Esophagus muscularis mucosa (tissue), 4 donors: ENCODE data around the gene PRSS50. TPM values are rescaled to one million over a fixed set of nuclear protein-coding genes. Genes with fewer than 3 reads are reported as not detected.

Source experiments
- DNase-seq: peaks from one replicate; pipeline ENCODE4 v3.0.0-alpha.2; 2017; ENCODE audit errors: extremely low spot score
- H3K27ac ChIP-seq, 4 donors: fragments of 200-600 bp; sonication (generic); replicated peaks in 1 of 4; 1 replicate in 3 of 4; 2 replicates in 1 of 4; pipeline ENCODE4 v1.5.1; 2016 to 2019; ENCODE audit warnings: mild to moderate bottlenecking in 1 of 4
- H3K27me3 ChIP-seq, 4 donors: fragments of 200-600 bp; sonication (generic); one replicate each; pipeline versions ENCODE4 v1.5.1 to v1.6.0; 2016 to 2019
- H3K36me3 ChIP-seq, 4 donors: fragments of 200-600 bp; sonication (generic); one replicate each; pipeline ENCODE4 v1.5.1; 2016 to 2019
- H3K4me1 ChIP-seq, 4 donors: fragments of 200-600 bp; sonication (generic); one replicate each; pipeline ENCODE4 v1.5.1; 2016 to 2019
- H3K4me3 ChIP-seq, 4 donors: fragments of 200-600 bp; sonication (generic); 1 replicate in 2 of 4; 2 replicates in 2 of 4; pipeline ENCODE4 v1.5.1; 2016 to 2019; ENCODE audit warnings: mild to moderate bottlenecking in 4 of 4, moderate library complexity in 1 of 4
- H3K9me3 ChIP-seq, 4 donors: fragments of 200-600 bp; sonication (generic); 1 replicate in 3 of 4; 2 replicates in 1 of 4; pipeline ENCODE4 v1.5.1; 2016 to 2019
- EP300 ChIP-seq: sonication (generic); formaldehyde crosslinking; IDR thresholded peaks from one replicate; pipeline ENCODE4 v1.6.1; 2017; ENCODE audit warnings: antibody characterized with exemption
- POLR2A ChIP-seq: fragments of 450-650 bp; IDR thresholded peaks from one replicate; pipeline ENCODE4 v1.6.1; 2017; ENCODE audit warnings: antibody characterized with exemption, moderate library complexity, mild to moderate bottlenecking, low read depth
- POLR2AphosphoS5 ChIP-seq, 2 donors: sonication (generic); formaldehyde crosslinking; IDR thresholded peaks; one replicate each; pipeline ENCODE4 v1.6.1; 2017; ENCODE audit warnings: antibody characterized with exemption in 2 of 2
- WGBS: methylation state at CpG from one replicate; pipeline ENCODE4 v1.1.5; 2018; 5-methylcytosine and 5-hydroxymethylcytosine counted together
- intact Hi-C: fragments of 100-400 bp; cut with DNase I; formaldehyde crosslinking; loops from one replicate; pipeline ENCODE4 v1.15.1; 2023
- small RNA-seq, 3 donors: library from RNA; depleted of rRNA; stranded (forward); fragments of <200 nt; gene quantifications; one replicate each; pipeline ENCODE3, GENCODE V24; 2016
- total RNA-seq, 4 donors: library from RNA; depleted of rRNA; stranded (reverse); fragments of >200 nt; gene quantifications; one replicate each; pipeline versions ENCODE4 v1.1.0 to v1.2.1, GENCODE V29; 2016
- TF ChIP-seq, protein P1 (sequence below), 3 experiments: fragments of 200-600 bp in 2 of 3; fragments of 450-650 bp in 1 of 3; sonication (generic) in 2 of 3; IDR thresholded peaks; one replicate each; pipeline ENCODE4 v1.5.1; 2017 to 2019; ENCODE audit warnings: antibody characterized with exemption in 3 of 3, mild to moderate bottlenecking in 2 of 3, moderate library complexity in 1 of 3

PRSS50 gene
- total RNA-seq, 4 donors from 2014 or later = 0.32 to 0.46 (median 0.42) TPM; not detected in 1

DNA sequence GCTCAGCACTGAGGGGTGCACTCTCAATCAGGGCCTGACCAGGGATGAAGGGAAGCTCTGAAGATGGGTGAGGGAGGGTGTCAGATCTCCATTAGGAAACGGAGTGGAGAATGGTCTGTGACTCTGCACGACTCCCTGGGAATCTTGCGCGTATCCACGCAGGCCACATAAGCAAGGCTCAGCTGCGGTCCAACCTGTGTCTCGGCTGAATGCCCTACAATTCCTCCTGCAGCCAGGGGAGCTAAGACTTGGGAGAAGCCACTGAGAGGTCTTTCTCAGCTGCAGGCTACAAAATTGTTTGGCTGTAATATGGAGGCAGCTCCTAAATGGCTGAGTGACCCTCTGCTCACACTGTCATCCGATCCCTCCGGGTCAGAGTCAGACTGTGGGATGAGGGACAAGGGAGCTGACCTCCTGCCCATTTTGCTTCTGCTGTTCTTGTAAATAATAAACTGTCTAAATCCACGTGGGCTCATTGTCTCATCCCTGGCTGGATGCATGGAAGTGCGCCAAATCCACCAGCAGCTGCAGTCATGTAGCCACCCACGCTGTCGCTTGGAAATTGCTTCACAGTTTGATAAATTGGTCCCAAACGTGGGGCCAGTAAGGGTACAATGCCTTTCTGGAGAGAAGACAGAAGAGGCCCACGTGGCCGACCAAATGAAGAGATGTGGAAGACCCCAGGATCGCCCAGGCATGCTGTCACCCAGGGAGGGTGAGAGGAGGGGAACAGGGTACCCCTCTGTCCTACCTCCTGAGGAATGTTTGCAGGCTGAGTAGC lies 54.7 kb downstream of the PRSS50 start:
- TF ChIP-seq POLR2AphosphoS5 (IDR thresholded peaks at IDR 0.05) (no peak), EP300 (no peak), POLR2A (no peak)
- TF ChIP-seq, protein P1, sequence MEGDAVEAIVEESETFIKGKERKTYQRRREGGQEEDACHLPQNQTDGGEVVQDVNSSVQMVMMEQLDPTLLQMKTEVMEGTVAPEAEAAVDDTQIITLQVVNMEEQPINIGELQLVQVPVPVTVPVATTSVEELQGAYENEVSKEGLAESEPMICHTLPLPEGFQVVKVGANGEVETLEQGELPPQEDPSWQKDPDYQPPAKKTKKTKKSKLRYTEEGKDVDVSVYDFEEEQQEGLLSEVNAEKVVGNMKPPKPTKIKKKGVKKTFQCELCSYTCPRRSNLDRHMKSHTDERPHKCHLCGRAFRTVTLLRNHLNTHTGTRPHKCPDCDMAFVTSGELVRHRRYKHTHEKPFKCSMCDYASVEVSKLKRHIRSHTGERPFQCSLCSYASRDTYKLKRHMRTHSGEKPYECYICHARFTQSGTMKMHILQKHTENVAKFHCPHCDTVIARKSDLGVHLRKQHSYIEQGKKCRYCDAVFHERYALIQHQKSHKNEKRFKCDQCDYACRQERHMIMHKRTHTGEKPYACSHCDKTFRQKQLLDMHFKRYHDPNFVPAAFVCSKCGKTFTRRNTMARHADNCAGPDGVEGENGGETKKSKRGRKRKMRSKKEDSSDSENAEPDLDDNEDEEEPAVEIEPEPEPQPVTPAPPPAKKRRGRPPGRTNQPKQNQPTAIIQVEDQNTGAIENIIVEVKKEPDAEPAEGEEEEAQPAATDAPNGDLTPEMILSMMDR (IDR thresholded peaks at IDR 0.05) = no peak
- 45% methylated on average over 15 of the region's 17 CpGs for WGBS
- DNase-seq = no peak
- Histone ChIP-seq H3K27ac (no peak overlapping the region), H3K9me3 (no peaks in the 10 kb centered on the region), H3K27me3 (no peaks in the 10 kb centered on the region), H3K4me3 (no peak overlapping the region), H3K4me1 (peaks cover 19 to 45% (median 25%) of the 10 kb centered on the region in 4 donors), H3K36me3 (no peaks in the 10 kb centered on the region)
- intact Hi-C loops = no loop called here

Small RNA genes within 50 kb of the gene (small RNA-seq; reads per million reads assigned to genes)
- gene PRSS45 = 0 reads per million in 3 donors

Other genes with a start within 250 kb of the PRSS50 start
- not detected for gene RTP3, start 219.9 kb downstream of the PRSS50 start, total RNA-seq
- gene LRRC2, start 151.6 kb downstream of the PRSS50 start, total RNA-seq = under 1 TPM; 0.32 to 0.83 (median 0.55) TPM
- not detected for gene FAM240A, start 105.3 kb downstream of the PRSS50 start, total RNA-seq
- 10 to 100 TPM in 2 of 4 donors, 1 to 10 TPM in 2; 3.3 to 11.8 (median 10.8) TPM for gene ALS2CL, start 24.2 kb downstream of the PRSS50 start, total RNA-seq
- gene TMIE, start 16.5 kb downstream of the PRSS50 start, total RNA-seq = 1 to 10 TPM in 1 of 4 donors, under 1 TPM in 2, not detected in 1; 0.33 to 1.2 (median 0.69) TPM
- gene MYL3, start 145.6 kb upstream of the PRSS50 start, total RNA-seq = 10 to 100 TPM in 1 of 4 donors, 1 to 10 TPM in 2, under 1 TPM in 1; 0.83 to 13.0 (median 7.7) TPM
- 10 to 100 TPM in 2 of 4 donors, 1 to 10 TPM in 2; 2.1 to 26.8 (median 14.5) TPM for gene PTH1R, start 159.9 kb upstream of the PRSS50 start, total RNA-seq